HEK293T (cell line): ENCODE results near the gene ENHO.

ENCODE experiments used
- CTCF ChIA-PET: fragments of 350-600 bp; formaldehyde crosslinking; extraction: SDS; loops from one replicate; lab custom pipeline; 2021; ENCODE audit warnings: antibody characterized with exemption, inconsistent platforms; lab: Yijun Ruan, JAX
- POLR2A ChIA-PET: fragments of 350-600 bp; formaldehyde crosslinking; extraction: SDS; loops from one replicate; lab custom pipeline; 2020; ENCODE audit warnings: antibody characterized with exemption, inconsistent platforms; lab: Yijun Ruan, JAX
- DNase-seq: peaks from one replicate; pipeline ENCODE4 v3.0.0; 2012; ENCODE audit warnings: mixed read lengths; ENCODE audit errors: extremely low spot score
- ARNT ChIP-seq: fragments of 450-650 bp; IDR thresholded peaks from 2 replicates; pipeline ENCODE4 v1.6.1; 2017; ENCODE audit warnings: mild to moderate bottlenecking
- BHLHE40 ChIP-seq: fragments of 450-650 bp; IDR thresholded peaks from 2 replicates; pipeline ENCODE4 v1.6.1; 2016; ENCODE audit warnings: mild to moderate bottlenecking, moderate library complexity, borderline replicate concordance
- CTBP1 ChIP-seq: fragments of 450-650 bp; IDR thresholded peaks from 2 replicates; pipeline ENCODE4 v1.6.1; 2016; ENCODE audit warnings: borderline replicate concordance
- ELF4 ChIP-seq: fragments of 450-650 bp; IDR thresholded peaks from 2 replicates; pipeline ENCODE4 v1.6.1; 2017; ENCODE audit warnings: antibody characterized with exemption
- FOXA1 ChIP-seq: fragments of 450-650 bp; IDR thresholded peaks from 2 replicates; pipeline ENCODE4 v1.6.1; 2016; ENCODE audit warnings: mild to moderate bottlenecking
- FOXK2 ChIP-seq: fragments of 450-650 bp; IDR thresholded peaks from 2 replicates; pipeline ENCODE4 v1.6.1; 2016; ENCODE audit warnings: mild to moderate bottlenecking
- FOXM1 ChIP-seq: fragments of 450-650 bp; IDR thresholded peaks from 2 replicates; pipeline ENCODE4 v1.6.1; 2017; ENCODE audit warnings: mild to moderate bottlenecking, borderline replicate concordance
- HDGF ChIP-seq: fragments of 450-650 bp; IDR thresholded peaks from 2 replicates; pipeline ENCODE4 v1.6.1; 2017; ENCODE audit warnings: antibody characterized with exemption, borderline replicate concordance
- L3MBTL2 ChIP-seq: fragments of 450-650 bp; conservative IDR thresholded peaks from 2 replicates; pipeline ENCODE4 v1.6.1; 2016; ENCODE audit warnings: mild to moderate bottlenecking
- LEF1 ChIP-seq: fragments of 450-650 bp; IDR thresholded peaks from 2 replicates; pipeline ENCODE4 v1.6.1; 2017; ENCODE audit warnings: mild to moderate bottlenecking, borderline replicate concordance
- NFRKB ChIP-seq: fragments of 450-650 bp; IDR thresholded peaks from 2 replicates; pipeline ENCODE4 v1.6.1; 2016; ENCODE audit warnings: mild to moderate bottlenecking, moderate library complexity
- SP1 ChIP-seq: fragments of 450-650 bp; IDR thresholded peaks from 2 replicates; pipeline ENCODE4 v1.6.1; 2017
- SUZ12 ChIP-seq: fragments of 450-650 bp; IDR thresholded peaks from 2 replicates; pipeline ENCODE4 v1.6.1; 2016; ENCODE audit warnings: mild to moderate bottlenecking
- TARDBP ChIP-seq: fragments of 450-650 bp; IDR thresholded peaks from 2 replicates; pipeline ENCODE4 v1.6.1; 2016
- ZNF384 ChIP-seq: fragments of 450-650 bp; IDR thresholded peaks from 2 replicates; pipeline ENCODE4 v1.6.1; 2016
- TF ChIP-seq, protein P1 (sequence below): fragments of 450-650 bp; IDR thresholded peaks from 2 replicates; pipeline ENCODE4 v1.6.1; 2016

ENHO gene

DNA sequence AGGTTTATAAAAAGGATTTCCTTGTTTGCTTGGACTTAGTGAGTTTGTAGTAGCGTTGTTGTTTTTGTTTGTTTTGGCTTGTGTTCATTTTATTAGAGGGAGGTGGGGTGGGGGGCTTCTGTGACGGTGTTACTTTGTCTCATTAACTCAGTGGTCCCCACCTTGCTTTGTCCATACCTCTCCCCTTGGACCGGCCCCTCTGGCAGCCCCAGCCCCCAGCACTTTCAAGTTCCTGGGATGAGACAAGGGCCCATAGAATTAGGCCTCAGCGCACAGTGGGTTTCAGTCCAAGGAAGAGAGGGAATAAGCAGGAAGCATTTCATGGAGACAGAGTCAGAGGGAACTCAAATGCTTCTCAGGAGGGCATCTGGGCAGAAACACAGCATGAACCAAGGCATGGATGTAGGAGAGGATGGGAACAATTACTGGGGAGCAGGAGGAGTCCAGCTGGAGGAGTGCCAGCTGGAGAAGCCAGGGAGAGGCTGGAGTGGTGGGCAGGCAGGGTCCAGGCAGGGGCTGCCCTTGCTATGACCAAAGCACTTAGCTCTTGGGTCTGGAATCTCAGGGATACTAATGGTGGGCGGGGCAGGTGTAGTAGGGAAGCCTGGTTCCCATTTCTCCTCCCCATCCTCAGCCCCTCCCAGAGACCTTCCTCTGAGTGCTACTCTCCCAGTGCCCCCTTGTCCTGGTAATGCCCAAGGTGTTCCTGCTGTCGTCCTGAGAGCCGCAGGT, 23.5 kb upstream of the ENHO start:
- ChIA-PET POLR2A (interaction anchor here (1.1 kb wide), 1 partner anchor 74 kb away, joined by 3 read pairs; the partner anchor contains the start of gene DCTN3), CTCF (interaction anchor here (0.7 to 3.2 kb wide), 2 partner anchors 51 to 142 kb away, joined by 3 to 15 read pairs; no protein-coding TSS in a partner anchor)
- no peak for TF ChIP-seq LEF1
- no peak for TF ChIP-seq SUZ12
- TF ChIP-seq CTBP1, result no peak
- no peak for TF ChIP-seq BHLHE40
- TF ChIP-seq FOXA1, result no peak
- TF ChIP-seq, protein P1, sequence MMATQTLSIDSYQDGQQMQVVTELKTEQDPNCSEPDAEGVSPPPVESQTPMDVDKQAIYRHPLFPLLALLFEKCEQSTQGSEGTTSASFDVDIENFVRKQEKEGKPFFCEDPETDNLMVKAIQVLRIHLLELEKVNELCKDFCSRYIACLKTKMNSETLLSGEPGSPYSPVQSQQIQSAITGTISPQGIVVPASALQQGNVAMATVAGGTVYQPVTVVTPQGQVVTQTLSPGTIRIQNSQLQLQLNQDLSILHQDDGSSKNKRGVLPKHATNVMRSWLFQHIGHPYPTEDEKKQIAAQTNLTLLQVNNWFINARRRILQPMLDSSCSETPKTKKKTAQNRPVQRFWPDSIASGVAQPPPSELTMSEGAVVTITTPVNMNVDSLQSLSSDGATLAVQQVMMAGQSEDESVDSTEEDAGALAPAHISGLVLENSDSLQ, result no peak
- no peak for TF ChIP-seq FOXK2
- no peak for TF ChIP-seq ELF4
- TF ChIP-seq TARDBP, result no peak
- no peak for DNase-seq

DNA sequence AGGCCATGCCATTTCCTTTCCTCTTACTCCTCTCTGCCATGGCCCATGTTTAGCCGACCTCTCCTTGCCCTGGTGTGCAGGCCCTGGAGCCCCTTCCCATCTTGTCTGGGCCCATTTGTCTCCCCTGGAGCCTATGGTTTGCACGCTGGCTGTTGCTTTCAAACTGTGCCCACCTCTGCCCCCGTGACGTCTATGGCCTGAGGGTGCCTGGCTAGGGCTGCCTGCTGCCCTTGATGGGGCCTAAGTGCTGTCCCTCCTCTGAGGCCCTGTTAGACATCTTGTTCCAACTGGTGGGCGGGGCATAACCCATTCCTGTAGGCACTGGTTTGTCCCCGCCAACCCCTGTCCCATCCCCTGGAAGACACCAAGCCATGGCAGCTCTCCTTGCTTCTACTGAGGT, 22.7 kb upstream of the ENHO start:
- ChIA-PET POLR2A (no interaction called here), CTCF (interaction anchor here (3.2 kb wide), 1 partner anchor 141 kb away, joined by 15 read pairs; no protein-coding TSS in a partner anchor)
- no peak for TF ChIP-seq TARDBP
- no peak for TF ChIP-seq SP1
- no peak for TF ChIP-seq HDGF
- TF ChIP-seq SUZ12, result no peak
- no peak for TF ChIP-seq ARNT
- no peak for TF ChIP-seq BHLHE40
- no peak for TF ChIP-seq FOXM1
- no peak for TF ChIP-seq NFRKB
- TF ChIP-seq ELF4, result no peak
- no peak for TF ChIP-seq FOXA1
- TF ChIP-seq ZNF384, result no peak
- no peak for TF ChIP-seq L3MBTL2
- TF ChIP-seq FOXK2, result no peak
- TF ChIP-seq CTBP1, result no peak
- TF ChIP-seq, protein P1, result no peak
- TF ChIP-seq LEF1, result no peak
- DNase-seq, result no peak

DNA sequence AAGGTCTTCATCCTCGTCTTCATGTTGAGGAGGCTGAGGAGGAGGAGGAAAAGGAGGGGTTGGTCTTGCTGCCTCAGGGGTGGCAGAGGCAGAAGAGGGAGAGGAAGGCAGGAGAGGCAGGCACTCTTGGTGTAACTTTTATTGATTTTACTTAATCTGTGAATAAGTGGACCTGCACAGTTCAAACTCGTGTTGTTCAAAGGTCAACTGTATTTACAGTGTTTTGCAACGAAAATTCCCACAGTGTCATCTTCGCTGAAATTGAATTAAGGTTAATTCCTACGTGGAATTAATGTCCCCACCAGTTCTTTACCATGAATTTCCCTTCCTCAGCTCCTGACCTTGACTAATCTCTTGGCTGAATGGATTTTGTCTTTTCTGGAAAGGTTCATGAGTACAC, 21.2 kb upstream of the ENHO start:
- CTCF ChIA-PET, result interaction anchor here (1.4 kb wide), 1 partner anchor 47 kb away, joined by 4 read pairs; no protein-coding TSS in a partner anchor
- no peak for TF ChIP-seq HDGF
- TF ChIP-seq NFRKB, result no peak
- TF ChIP-seq FOXK2, result no peak
- TF ChIP-seq LEF1, result no peak
- TF ChIP-seq TARDBP, result no peak
- TF ChIP-seq ZNF384, result no peak
- no peak for TF ChIP-seq ARNT
- no peak for TF ChIP-seq SUZ12
- no peak for TF ChIP-seq ELF4
- TF ChIP-seq, protein P1, result no peak
- no peak for TF ChIP-seq CTBP1
- no peak for TF ChIP-seq SP1
- no peak for TF ChIP-seq FOXA1
- no peak for TF ChIP-seq L3MBTL2
- no peak for DNase-seq
- POLR2A ChIA-PET, result no interaction called here

DNA sequence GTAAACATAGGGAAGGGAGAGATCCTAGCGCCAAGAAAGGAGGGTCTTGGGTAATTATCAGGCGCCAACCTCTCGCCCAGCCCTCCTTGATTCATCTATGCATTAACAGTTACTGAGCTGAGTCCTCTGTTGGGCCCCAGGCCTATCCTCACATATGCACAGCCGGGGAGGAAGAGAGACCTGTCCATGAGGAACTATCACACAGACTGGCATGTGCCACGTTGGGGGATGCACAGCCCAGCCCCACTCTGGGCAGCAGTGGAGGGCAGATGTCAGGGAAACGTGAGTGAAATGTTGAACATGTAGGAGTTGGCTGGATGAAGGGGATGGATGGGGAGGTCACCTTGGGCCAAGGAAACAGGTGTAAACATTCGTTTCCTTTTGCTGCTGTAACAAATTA, 18.8 kb upstream of the ENHO start:
- ChIA-PET POLR2A (no interaction called here), CTCF (no interaction called here)
- no peak for DNase-seq
- TF ChIP-seq SUZ12 (no peak), TARDBP (no peak), HDGF (no peak), NFRKB (no peak), ZNF384 (no peak), LEF1 (no peak), CTBP1 (no peak), FOXA1 (no peak), FOXK2 (no peak), ELF4 (no peak)

DNA sequence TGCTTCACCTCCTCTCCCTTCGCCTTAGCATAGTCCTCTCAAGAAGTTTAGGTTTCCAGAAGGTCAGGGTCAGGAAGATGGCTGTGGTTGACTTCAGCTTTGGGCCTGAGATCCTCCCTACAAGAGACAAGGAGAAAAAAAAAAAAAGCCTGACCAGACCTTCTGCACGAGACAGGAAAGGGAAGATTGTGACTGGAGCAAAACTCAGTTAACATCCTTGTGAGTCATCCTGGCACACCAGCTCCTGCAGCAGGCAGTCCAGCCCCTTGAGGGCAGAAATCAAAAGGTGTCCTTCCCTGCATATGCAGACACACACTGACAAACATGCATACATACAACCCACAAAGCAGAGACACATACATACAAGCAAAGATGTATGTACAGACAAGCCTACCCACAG, 18.0 kb upstream of the ENHO start:
- POLR2A ChIA-PET, result no interaction called here
- DNase-seq, result no peak
- TF ChIP-seq TARDBP (no peak), BHLHE40 (no peak), L3MBTL2 (no peak), FOXA1 (no peak), ELF4 (no peak), CTBP1 (no peak), NFRKB (no peak), ZNF384 (no peak), LEF1 (no peak), ARNT (no peak), HDGF (no peak), SP1 (no peak), FOXM1 (no peak), SUZ12 (no peak), FOXK2 (no peak)
- TF ChIP-seq, protein P1, result no peak
- CTCF ChIA-PET, result interaction anchor here (0.6 kb wide), 1 partner anchor 16 kb away, joined by 3 read pairs; no protein-coding TSS in a partner anchor
